Suprapubic skin (tissue), 4 donors: Measurements from ENCODE around the gene SLC25A43. TPM values are rescaled to one million over a fixed set of nuclear protein-coding genes. Genes with fewer than 3 reads are reported as not detected.

ENCODE experiments used
- DNase-seq, 2 donors: peaks; one replicate each; pipeline ENCODE4 v3.0.0-alpha.2; 2019; ENCODE audit warnings: low spot score in 2 of 2
- H3K27ac ChIP-seq: fragments of 200-600 bp; sonication (generic); one replicate; pipeline ENCODE4 v1.5.1; 2019
- H3K27me3 ChIP-seq: fragments of 200-600 bp; sonication (generic); one replicate; pipeline ENCODE4 v1.5.1; 2019
- H3K36me3 ChIP-seq: fragments of 200-600 bp; sonication (generic); one replicate; pipeline ENCODE4 v1.5.1; 2019
- H3K4me1 ChIP-seq: fragments of 200-600 bp; sonication (generic); one replicate; pipeline ENCODE4 v1.5.1; 2019
- H3K4me3 ChIP-seq: fragments of 200-600 bp; sonication (generic); one replicate; pipeline ENCODE4 v1.5.1; 2019; ENCODE audit warnings: mild to moderate bottlenecking
- H3K9me3 ChIP-seq: fragments of 200-600 bp; sonication (generic); one replicate; pipeline ENCODE4 v1.5.1; 2019
- CTCF ChIP-seq, 2 donors: fragments of 200-600 bp in 1 of 2; fragments of 450-650 bp in 1 of 2; sonication (generic) in 1 of 2; IDR thresholded peaks; one replicate each; pipeline ENCODE4 v1.5.1; 2016 to 2019; ENCODE audit warnings: antibody characterized with exemption in 2 of 2, mild to moderate bottlenecking in 1 of 2, moderate library complexity in 1 of 2
- EP300 ChIP-seq: sonication (generic); formaldehyde crosslinking; IDR thresholded peaks from one replicate; pipeline ENCODE4 v1.6.1; 2017; ENCODE audit warnings: antibody characterized with exemption
- POLR2A ChIP-seq, 2 donors: fragments of 450-650 bp; IDR thresholded peaks; one replicate each; pipeline ENCODE4 v1.6.1; 2017; ENCODE audit warnings: antibody characterized with exemption in 2 of 2, mild to moderate bottlenecking in 2 of 2, moderate library complexity in 2 of 2
- POLR2AphosphoS5 ChIP-seq, 3 donors: sonication (generic); formaldehyde crosslinking; IDR thresholded peaks; one replicate each; pipeline ENCODE4 v1.6.1; 2017; ENCODE audit warnings: antibody characterized with exemption in 3 of 3
- WGBS: methylation state at CpG from one replicate; pipeline ENCODE4 v1.1.5; 2018; 5-methylcytosine and 5-hydroxymethylcytosine counted together
- total RNA-seq, 4 donors: library from RNA; depleted of rRNA; stranded (reverse); fragments of >200 nt; gene quantifications; one replicate each; pipeline ENCODE4 v1.1.0, GENCODE V29; 2016

The SLC25A43 gene
- total RNA-seq, 4 donors from 2014 or later = 17.9 to 33.0 (median 29.9) TPM

DNA sequence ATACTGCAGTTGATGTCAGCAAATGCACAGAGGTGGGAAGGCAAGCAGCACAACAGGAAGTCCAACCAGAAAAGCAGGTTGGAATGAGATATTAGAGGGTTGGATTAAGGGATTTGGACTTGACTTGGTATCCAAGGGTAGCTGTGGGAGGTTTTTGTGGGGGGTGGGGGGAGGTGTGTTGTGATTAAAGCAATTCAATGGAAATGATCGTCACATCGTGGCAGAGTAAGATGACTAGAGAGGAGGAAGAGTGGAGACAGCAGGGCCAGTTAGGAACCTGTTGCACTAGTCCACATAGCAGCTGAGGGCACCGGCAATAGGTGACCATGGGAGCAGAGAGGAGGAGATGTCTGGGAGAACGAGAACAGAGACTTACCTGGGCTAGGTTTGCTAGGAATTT lies 2.4 kb downstream of the SLC25A43 start:
- TF ChIP-seq POLR2A (IDR thresholded peaks at IDR 0.05) (no peak), EP300 (no peak), POLR2AphosphoS5 (IDR thresholded peaks at IDR 0.05) (no peak), CTCF (IDR thresholded peaks at IDR 0.05) (no peak)
- no peak for DNase-seq
- WGBS = 56% methylated on average over 4 of the region's 4 CpGs
- Histone ChIP-seq H3K36me3 (no peaks in the 10 kb centered on the region), H3K4me1 (peaks cover 17% of the 10 kb centered on the region), H3K27me3 (no peaks in the 10 kb centered on the region), H3K9me3 (no peaks in the 10 kb centered on the region), H3K27ac (no peak overlapping the region), H3K4me3 (no peak overlapping the region)

DNA sequence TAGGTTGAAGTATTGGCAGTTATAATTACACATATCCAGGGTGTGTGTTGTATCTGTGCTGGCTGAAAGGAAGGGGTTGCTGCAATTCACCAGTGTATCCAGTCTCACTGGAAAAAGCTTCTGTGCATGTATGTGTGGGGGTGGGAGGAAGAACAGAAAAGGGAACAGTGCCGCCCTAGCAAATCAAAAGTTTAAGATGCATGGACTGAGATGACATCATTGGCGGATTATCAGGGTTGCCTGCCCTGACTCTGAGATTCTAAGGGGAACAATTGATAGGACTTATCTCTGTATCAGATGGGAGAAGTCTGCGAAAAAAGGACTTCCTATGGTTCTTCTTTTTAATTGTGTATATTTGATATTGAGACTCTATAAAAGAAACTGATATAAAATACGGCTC lies 3.5 kb downstream of the SLC25A43 start:
- Histone ChIP-seq H3K27me3 (no peaks in the 10 kb centered on the region), H3K27ac (no peak overlapping the region), H3K4me3 (no peak overlapping the region), H3K4me1 (peaks cover 17% of the 10 kb centered on the region), H3K9me3 (no peaks in the 10 kb centered on the region), H3K36me3 (peaks cover 3% of the 10 kb centered on the region)
- TF ChIP-seq CTCF (IDR thresholded peaks at IDR 0.05) (no peak), POLR2A (IDR thresholded peaks at IDR 0.05) (no peak), POLR2AphosphoS5 (IDR thresholded peaks at IDR 0.05) (no peak), EP300 (no peak)
- no peak for DNase-seq
- 86% methylated on average over 4 of the region's 4 CpGs for WGBS

- WGBS = 90% methylated on average over 1 of the region's 1 CpG
- DNase-seq = no peak
- no peak for TF ChIP-seq POLR2A (IDR thresholded peaks at IDR 0.05)
- no peak for TF ChIP-seq POLR2AphosphoS5 (IDR thresholded peaks at IDR 0.05)
- TF ChIP-seq CTCF (IDR thresholded peaks at IDR 0.05) = no peak
- no peak for TF ChIP-seq EP300
- Histone ChIP-seq H3K27me3 (no peaks in the 10 kb centered on the region), H3K27ac (no peak overlapping the region), H3K36me3 (peaks cover 3% of the 10 kb centered on the region), H3K4me3 (no peak overlapping the region), H3K4me1 (peaks cover 3% of the 10 kb centered on the region), H3K9me3 (no peaks in the 10 kb centered on the region)
These were observed 7.6 kb downstream of the SLC25A43 start for GRCh38 chrX:119406776-119407175.

GRCh38 chrX:119407681-119408080 lies 8.5 kb downstream of the SLC25A43 start:
- H3K27me3 ChIP-seq = no peaks in the 10 kb centered on the region
- 81% methylated on average over 9 of the region's 9 CpGs for WGBS
- no peak overlapping the region for H3K27ac ChIP-seq
- peaks cover 3% of the 10 kb centered on the region for H3K4me1 ChIP-seq
- no peak overlapping the region for H3K4me3 ChIP-seq
- H3K9me3 ChIP-seq = no peaks in the 10 kb centered on the region
- DNase-seq = no peak
- TF ChIP-seq POLR2AphosphoS5 (IDR thresholded peaks at IDR 0.05) = no peak
- TF ChIP-seq POLR2A (IDR thresholded peaks at IDR 0.05) = no peak
- TF ChIP-seq CTCF (IDR thresholded peaks at IDR 0.05) = no peak
- no peak for TF ChIP-seq EP300
- peaks cover 3% of the 10 kb centered on the region for H3K36me3 ChIP-seq

DNA sequence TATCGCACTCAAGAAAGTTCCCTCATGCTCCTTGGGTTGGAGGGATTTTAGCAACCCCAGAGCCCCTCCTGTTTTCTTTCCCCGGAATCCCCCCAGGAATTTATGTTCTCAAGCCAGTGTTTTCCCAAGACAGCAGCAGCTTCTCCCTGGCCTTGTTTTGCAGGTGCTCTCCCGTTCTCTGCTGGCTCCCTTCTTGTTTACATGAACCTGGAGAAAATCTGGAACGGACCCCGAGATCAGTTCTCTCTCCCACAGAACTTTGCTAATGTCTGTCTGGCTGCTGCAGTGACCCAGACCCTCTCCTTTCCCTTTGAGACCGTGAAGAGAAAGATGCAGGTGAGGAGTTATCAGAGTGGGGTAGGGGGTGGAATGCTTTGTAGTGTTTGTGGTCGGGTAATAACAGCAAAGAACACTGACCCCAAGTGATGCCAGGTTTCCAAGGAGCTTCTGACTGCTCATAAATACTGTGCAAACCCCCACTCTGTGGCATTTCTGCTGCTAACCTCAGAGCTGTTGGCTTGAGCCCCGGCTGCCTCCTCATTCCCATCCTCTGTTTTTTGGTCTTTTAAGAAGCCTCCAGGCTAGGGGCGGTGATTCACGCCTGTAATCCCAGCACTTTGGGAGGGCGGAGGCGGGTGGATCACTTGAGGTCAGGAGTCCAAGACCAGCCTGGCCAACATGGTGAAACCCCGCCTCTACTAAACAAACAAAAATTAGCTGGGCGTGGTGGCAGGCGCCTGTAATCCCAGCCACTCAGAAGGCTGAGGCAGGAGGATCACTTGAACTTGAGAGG lies 11.1 kb downstream of the SLC25A43 start:
- no peaks in the 10 kb centered on the region for H3K9me3 ChIP-seq
- H3K27me3 ChIP-seq = no peaks in the 10 kb centered on the region
- H3K36me3 ChIP-seq = peaks cover 3% of the 10 kb centered on the region
- H3K27ac ChIP-seq = no peak overlapping the region
- WGBS = 59% methylated on average over 15 of the region's 15 CpGs
- TF ChIP-seq CTCF (IDR thresholded peaks at IDR 0.05) (no peak), POLR2A (IDR thresholded peaks at IDR 0.05) (no peak), POLR2AphosphoS5 (IDR thresholded peaks at IDR 0.05) (no peak), EP300 (no peak)
- H3K4me1 ChIP-seq = peaks cover 3% of the 10 kb centered on the region
- H3K4me3 ChIP-seq = no peak overlapping the region
- DNase-seq = peak; percentile 72 to 79
